GM19240 (cell line): ENCODE data around the gene SEMA6B.

Experiments used
- DNase-seq: peaks from one replicate; pipeline ENCODE4 v3.0.0; 2011; ENCODE audit warnings: low spot score; ENCODE audit not compliant: insufficient read length

Gene SEMA6B

DNA sequence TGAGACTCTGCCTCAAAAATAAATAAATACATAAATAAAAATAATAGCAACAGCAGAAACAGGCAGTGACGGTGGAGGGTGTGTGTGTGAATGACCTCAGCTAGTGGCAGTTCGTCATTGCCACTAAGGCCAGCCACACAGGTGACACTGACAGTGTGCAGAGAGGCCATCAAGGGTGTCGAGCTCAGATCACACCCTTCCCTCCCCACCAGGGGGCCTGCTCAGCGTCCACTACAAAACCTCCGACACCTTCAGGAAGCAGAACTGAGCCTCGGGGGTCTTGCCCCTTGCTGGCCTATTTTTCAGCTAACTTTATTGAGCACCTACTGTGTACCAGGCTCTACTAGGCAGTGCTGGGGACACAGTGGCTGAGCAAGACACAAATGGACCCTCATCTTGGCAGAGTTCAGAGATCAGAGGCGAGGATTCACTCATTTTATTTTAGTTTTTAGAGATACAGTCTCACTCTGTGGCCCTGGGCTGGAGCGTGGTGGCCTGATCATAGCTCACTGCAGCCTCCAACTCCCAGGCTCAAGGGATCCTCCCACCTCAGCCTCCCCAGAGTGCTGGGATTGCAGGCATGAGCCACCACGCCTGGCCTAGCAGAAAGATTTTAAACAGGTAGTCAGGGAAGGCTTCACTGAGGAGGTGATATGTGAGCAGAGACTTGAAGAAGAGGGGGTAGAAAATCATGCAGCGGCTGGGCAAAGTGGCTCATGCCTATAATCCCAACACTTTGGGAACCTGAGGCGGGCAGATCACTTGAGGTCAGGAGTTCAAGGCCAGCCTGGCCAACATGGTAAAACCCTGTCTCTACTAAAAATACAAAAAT is 30.3 kb upstream of the SEMA6B start:
- DNase-seq: no peak

DNA sequence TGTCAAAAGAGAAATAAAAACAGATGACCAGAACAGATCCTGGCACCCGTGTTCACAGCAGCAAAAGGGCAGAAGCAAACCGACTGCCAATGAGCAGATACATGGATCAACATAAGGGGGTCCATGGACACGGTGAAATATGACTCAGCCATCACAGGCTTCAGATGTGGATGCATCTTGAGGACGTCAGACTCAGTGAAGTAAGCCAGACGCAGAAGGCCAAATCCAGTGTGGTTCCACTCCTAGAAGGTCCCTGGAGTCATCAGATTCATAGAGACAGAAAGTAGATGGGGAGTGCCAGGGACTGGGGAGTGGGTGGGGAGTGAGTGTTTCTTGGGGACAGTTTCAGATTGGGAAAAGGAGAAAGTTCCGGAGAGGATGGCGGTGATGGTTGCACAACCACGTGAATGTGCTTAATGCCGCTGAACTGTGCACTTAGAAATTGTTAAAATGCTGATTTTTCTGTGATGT is 28.8 kb upstream of the SEMA6B start:
- no peak for DNase-seq

GRCh38 chr19:4587527-4587926 is 28.0 kb upstream of the SEMA6B start:
- no peak for DNase-seq

DNA sequence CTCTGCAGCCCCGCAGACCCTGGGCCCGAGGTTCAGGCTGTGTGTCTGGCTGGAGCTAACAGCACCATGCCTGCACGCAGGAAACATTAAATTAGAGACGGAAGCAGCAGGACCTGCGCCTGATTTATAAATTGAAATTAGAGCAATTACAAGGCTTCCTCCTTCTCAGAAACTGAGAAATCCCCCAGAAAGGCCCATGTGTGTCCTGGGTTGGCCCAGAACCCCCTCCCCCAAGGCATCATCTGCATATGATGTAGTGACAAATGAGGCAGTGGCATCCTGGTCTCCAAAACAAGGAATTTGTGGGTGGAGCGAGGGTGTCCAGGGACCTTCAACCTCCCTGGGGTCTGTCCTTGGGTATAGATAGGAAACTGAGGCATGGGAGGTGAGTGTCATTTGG is 27.2 kb upstream of the SEMA6B start:
- no peak for DNase-seq

- DNase-seq: no peak
Measured at GRCh38 chr19:4586245-4586644, 26.8 kb upstream of the SEMA6B start.

GRCh38 chr19:4585556-4585955 is 26.1 kb upstream of the SEMA6B start:
- no peak for DNase-seq

- DNase-seq: no peak
Measured at GRCh38 chr19:4584670-4585460, 25.4 kb upstream of the SEMA6B start.

DNA sequence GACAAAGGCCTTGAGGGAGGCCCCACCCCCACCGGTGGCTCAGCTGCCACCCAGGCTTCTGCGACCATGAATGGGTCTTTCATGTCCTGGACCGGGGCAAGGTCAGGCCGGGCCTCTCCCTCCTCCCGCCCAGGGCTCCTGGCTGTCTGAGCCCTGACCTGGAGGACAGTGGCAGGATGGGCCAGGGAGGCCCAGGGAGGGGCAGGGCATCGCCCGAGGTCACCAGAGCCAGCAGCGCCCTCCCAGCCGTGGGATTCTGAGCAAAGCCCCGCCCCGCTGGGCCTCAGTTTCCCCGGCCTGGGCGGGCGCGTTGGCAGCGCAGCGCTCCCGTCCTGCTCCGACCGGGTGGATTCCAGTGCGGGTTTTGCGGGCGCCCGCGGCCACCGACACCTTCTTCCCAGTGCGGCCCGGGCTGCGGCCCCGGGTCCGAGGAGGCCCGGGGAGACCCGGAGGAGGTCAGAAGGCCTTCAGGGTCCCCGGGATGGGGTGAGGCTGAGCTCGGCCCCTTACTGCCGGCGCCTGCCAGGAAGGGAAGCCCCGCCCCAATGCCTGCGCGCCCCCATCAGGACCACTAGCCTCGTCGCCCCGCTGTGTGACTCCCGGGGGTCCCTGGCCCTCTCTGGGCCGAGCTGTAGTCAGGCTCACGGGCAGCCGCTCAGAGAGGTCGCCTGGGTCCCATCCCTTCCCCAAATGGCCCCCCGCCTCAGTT is 24.6 kb upstream of the SEMA6B start:
- no peak for DNase-seq

DNA sequence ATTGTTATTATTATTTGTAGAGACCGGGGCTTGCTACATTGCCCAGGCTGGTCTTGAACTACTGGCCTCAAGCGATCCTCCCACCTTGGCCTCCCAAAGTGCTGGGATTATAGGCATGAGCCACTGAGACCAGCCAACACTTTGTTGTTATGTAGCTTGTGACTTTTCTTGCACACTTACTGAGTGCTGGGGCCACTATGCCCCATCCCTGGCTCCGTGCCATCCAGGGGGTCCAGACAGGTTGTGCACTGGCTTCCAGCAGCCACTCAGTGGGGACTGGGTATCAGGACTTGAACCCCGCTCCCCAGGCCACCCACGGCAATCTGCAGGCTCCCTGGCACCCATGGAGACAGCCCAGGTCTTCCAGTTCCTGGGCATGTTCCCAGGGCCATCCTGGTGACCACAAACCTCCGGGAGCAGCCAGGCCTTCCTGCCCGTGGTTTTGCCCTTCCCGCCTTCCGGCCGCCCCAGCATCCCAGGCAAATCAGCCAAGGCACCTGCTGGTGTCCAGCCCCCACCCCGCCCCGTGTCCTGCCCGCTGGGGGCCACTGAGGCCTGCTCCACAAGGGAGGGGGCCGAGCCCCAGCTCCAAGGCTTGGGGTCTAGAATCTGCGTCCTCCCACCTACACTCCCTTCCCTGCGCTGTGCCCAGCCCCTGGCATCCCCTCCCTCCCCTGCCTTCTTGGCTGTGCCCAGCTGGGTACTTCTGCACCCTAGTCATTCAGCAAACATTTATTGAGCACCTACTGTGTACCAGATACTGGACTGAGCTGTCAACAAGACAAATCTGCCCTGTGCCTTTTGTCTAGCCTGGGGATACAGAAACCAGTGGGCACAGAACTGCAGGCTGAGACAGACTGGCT is 23.7 kb upstream of the SEMA6B start:
- DNase-seq: no peak

- no peak for DNase-seq
Measured at GRCh38 chr19:4581666-4582553, 22.4 kb upstream of the SEMA6B start.

DNA sequence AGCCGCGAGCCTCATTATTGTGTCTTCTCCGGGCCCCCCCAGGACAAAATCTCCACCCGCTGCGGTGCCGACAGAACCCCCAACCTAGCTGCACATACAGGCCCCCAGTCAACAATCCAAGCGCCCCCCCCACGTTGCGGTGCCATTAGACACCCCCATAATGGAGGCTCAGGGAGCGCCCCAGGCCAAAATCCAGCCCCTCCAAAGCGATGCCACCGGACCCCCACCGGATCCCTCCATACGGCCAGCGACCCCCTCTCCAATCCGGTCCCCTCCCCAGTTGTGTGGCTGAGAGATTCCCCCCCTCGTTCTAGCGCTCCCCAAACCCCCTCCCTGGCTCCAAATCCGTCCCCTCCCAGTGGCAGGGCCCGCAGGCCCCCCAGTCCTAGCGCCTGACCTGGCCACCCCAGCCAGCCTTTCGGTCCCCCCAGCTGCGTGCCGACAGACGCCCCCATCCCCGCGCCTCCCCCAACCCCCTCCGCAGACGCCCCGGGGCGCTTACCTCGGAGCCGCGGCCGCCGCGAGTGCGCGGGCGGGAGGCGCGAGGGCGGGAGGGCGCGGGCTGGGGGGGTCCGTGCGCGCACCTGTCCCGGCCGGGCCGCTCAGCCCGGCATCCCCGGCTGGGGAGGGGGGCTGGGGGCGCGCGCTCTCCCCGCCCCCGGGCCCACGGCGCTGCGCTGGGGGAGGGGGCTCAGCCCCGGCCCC is 21.6 kb upstream of the SEMA6B start:
- DNase-seq: no peak

GRCh38 chr19:4580021-4580901 is 20.8 kb upstream of the SEMA6B start:
- no peak for DNase-seq

DNA sequence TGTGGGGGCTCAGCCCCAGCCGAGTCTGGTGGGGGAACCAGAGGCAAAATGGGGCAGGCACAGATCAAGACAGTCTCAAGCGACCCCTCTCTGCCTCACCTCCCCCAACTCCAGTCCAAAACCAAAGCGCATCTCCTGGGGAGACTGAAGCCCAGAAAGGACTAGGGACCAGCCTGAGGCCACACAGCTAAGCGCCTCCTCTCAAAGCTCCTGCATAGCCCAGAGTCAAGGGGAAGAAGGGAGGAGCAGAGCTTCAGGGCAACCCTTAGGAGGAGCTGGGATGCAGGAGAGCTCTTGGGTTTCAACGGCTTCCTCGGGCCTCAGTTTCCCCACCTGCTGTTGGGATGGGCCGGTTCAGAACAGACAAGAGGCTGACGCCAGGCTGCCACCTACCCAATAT is 19.9 kb upstream of the SEMA6B start:
- no peak for DNase-seq

DNA sequence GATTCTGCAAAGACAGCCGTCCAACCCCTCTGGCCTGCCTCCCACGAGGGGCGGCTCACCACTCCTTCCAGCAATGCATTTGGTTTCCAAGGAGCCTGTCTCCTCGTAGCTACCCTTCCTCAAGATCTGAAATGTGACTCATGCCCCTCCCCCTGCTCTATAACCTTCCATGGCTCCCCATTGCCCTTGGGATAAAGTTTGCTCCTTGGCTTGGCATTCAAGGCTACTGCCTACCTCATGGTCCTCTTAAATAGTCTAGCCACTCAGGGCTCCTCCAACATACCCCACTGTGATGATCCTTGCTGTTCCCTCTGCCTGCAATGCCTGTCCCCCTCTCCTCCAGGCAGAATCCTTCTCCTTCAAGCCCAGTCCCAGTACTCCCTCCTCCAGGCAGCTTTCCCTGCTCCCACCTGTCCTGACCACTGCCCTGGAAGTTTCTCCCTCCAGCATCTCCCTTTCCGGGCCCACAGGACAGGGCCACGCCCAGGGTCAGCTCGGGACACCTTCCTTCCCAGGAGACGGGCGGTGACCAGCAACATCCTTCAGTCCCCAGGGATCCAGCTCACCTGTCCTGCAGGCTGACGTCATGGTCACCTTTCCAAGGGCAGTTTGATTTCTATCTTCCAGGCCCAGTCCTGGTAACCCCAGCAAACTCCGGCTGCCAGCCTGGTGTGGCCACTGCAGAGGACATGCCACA is 19.2 kb upstream of the SEMA6B start:
- DNase-seq: no peak

GRCh38 chr19:4577020-4577782 is 17.7 kb upstream of the SEMA6B start:
- DNase-seq: no peak

DNA sequence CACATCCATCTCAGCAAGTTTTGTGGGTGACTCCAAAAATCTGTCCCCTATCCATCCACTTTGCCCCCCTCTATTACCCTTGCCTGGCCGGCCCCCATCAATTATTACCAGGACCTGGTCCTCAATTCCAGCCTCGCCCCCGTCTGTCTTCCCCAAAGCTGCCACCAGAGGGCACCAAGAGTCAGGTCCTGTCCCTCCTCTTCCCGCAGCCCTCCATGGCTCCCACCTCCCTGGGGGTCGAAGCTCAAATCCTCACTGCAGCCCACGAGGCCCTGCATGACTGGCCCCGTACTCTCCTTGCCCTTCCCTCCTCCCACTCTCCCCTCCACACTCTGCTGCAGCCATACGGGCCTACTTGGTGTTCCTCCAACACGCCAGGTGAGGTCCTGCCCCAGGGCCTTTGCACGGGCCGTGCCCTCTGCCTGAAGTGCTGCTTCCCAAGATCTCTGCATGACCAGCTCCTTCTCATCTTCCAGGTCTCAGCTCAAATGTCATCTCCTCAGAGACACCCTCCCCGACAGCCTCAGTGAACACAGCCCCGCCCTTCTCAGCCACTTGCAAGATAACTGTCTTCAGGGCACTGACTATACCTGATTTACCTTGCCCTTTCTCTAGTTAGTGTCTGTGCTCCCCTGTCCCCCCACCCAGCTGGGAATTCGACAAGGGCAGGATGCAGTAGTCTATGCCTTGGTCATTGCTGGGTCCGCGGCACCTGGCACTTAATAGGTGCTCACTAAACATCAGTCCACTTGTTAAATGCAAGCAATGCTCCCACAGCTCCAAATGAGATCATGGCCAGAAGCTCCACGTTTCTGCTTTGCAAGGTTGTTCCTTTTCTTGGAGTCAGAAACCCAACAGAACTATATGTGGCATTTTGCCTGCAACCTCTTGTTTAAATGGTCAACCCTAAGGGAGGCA is 16.8 kb upstream of the SEMA6B start:
- DNase-seq: peak; percentile 65
